Measurements from ENCODE around the gene SPINK14.

Gene SPINK14

GRCh38 chr5:148186248-148187003 lies 18.1 kb downstream of the SPINK14 start:
- in situ Hi-C loops (cut with MboI; ENCODE audit: low sequenced_read_pairs, unreplicated experiment): loop anchor here (25.0 kb wide), 3 partner anchors 276 to 851 kb away; no protein-coding TSS in a partner anchor
- TF ChIP-seq CTCF (IDR thresholded peaks at IDR 0.05; ENCODE audit: borderline replicate concordance, control extremely low read depth, extremely low read depth, insufficient read depth, missing control alignments): no peak
- no peak for DNase-seq (ENCODE audit: low spot score)

- TF ChIP-seq CTCF (IDR thresholded peaks at IDR 0.05; ENCODE audit: borderline replicate concordance, control extremely low read depth, extremely low read depth, insufficient read depth, missing control alignments): no peak
- no peak for DNase-seq (ENCODE audit: low spot score)
- in situ Hi-C loops (cut with MboI; ENCODE audit: low sequenced_read_pairs, unreplicated experiment): loop anchor here (25.0 kb wide), 3 partner anchors 271 to 846 kb away; no protein-coding TSS in a partner anchor
Observed at GRCh38 chr5:148191010-148191409, 22.7 kb downstream of the SPINK14 start.

GRCh38 chr5:148193202-148193601 lies 24.9 kb downstream of the SPINK14 start:
- in situ Hi-C loops (cut with MboI; ENCODE audit: low sequenced_read_pairs, unreplicated experiment): loop anchor here (25.0 kb wide), 3 partner anchors 269 to 844 kb away; no protein-coding TSS in a partner anchor
- no peak for DNase-seq (ENCODE audit: low spot score)
- no peak for TF ChIP-seq CTCF (IDR thresholded peaks at IDR 0.05; ENCODE audit: borderline replicate concordance, control extremely low read depth, extremely low read depth, insufficient read depth, missing control alignments)

GRCh38 chr5:148201151-148201550 lies 32.8 kb downstream of the SPINK14 start:
- no peak for TF ChIP-seq CTCF (IDR thresholded peaks at IDR 0.05; ENCODE audit: borderline replicate concordance, control extremely low read depth, extremely low read depth, insufficient read depth, missing control alignments)
- in situ Hi-C loops (cut with MboI; ENCODE audit: low sequenced_read_pairs, unreplicated experiment): no loop called here
- no peak for DNase-seq (ENCODE audit: low spot score)

- TF ChIP-seq CTCF (IDR thresholded peaks at IDR 0.05; ENCODE audit: borderline replicate concordance, control extremely low read depth, extremely low read depth, insufficient read depth, missing control alignments): no peak
- in situ Hi-C loops (cut with MboI; ENCODE audit: low sequenced_read_pairs, unreplicated experiment): no loop called here
- no peak for DNase-seq (ENCODE audit: low spot score)
Observed at GRCh38 chr5:148202531-148203203, 34.3 kb downstream of the SPINK14 start, which contains the start of gene SPINK6. Gene SPINK6, plus strand, starts transcription at chr5:148203042. Its CDS starts 55 bp downstream, at chr5:148203097.

GRCh38 chr5:148205044-148205806 lies 36.9 kb downstream of the SPINK14 start:
- no peak for TF ChIP-seq CTCF (IDR thresholded peaks at IDR 0.05; ENCODE audit: borderline replicate concordance, control extremely low read depth, extremely low read depth, insufficient read depth, missing control alignments)
- in situ Hi-C loops (cut with MboI; ENCODE audit: low sequenced_read_pairs, unreplicated experiment): no loop called here
- no peak for DNase-seq (ENCODE audit: low spot score)

Measured in GM13976 (cell line).